IMR-90 (cell line): ENCODE data around the gene IGSF10. TPM values are rescaled to one million over a fixed set of nuclear protein-coding genes. Genes with fewer than 3 reads are reported as not detected.

Source experiments
- ATAC-seq: fragments of 200-7000 bp; cut with Tn5 transposase; 2 replicates; pipeline ENCODE4 v1.9.1; 2020; ENCODE audit warnings: low read depth, mild to moderate bottlenecking, moderate library complexity
- BruUV-seq: library from RNA; stranded (reverse); fragments of 400-500 nt; replicated peaks from 2 replicates; lab custom pipeline; 2021; lab: Mats Ljungman, UMichigan
- CTCF ChIA-PET: fragments of 300-600 bp; formaldehyde crosslinking; extraction: SDS; loops from one replicate; lab custom pipeline; 2021; ENCODE audit warnings: antibody characterized with exemption; lab: Yijun Ruan, JAX
- POLR2A ChIA-PET: fragments of 300-600 bp; sonication (Branson Sonifier 250); formaldehyde crosslinking; loops from one replicate; lab custom pipeline; 2022; ENCODE audit warnings: antibody characterized with exemption; ENCODE audit not compliant: unreplicated experiment; lab: Charles Lee
- DNase-seq: peaks from one replicate; pipeline ENCODE4 v3.0.0; 2013
- H2AFZ ChIP-seq: replicated peaks from 2 replicates; pipeline ENCODE3; 2013; ENCODE audit warnings: low read length, mild to moderate bottlenecking; ENCODE audit not compliant: poor library complexity
- H2AK5ac ChIP-seq: 2 replicates; pipeline ENCODE4 v1.6.1; 2013; ENCODE audit warnings: low read depth, low read length, inconsistent platforms
- H2AK9ac ChIP-seq: replicated peaks from 2 replicates; pipeline ENCODE3; 2013; ENCODE audit warnings: mild to moderate bottlenecking, low read depth, low read length, moderate library complexity; ENCODE audit not compliant: poor library complexity
- H2BK120ac ChIP-seq: 2 replicates; pipeline ENCODE4 v1.6.1; 2013; ENCODE audit warnings: low read depth, low read length, inconsistent platforms
- H2BK15ac ChIP-seq: 3 replicates; pipeline ENCODE4 v1.6.1; 2013; ENCODE audit warnings: low read depth, low read length, inconsistent platforms
- H2BK20ac ChIP-seq: 2 replicates; pipeline ENCODE4 v1.6.1; 2013; ENCODE audit warnings: low read depth, mild to moderate bottlenecking, inconsistent platforms, low read length, moderate library complexity
- H2BK5ac ChIP-seq: 2 replicates; pipeline ENCODE4 v1.6.1; 2013; ENCODE audit warnings: mild to moderate bottlenecking, low read depth, low read length, inconsistent platforms; ENCODE audit not compliant: poor library complexity, severe bottlenecking
- H3K14ac ChIP-seq: replicated peaks from 2 replicates; pipeline ENCODE4 v1.6.1; 2013; ENCODE audit warnings: low read depth, low read length, inconsistent platforms
- H3K18ac ChIP-seq: 2 replicates; pipeline ENCODE4 v1.6.1; 2013; ENCODE audit warnings: low read depth, low read length, control low read depth
- H3K23ac ChIP-seq: 2 replicates; pipeline ENCODE4 v1.6.1; 2013; ENCODE audit warnings: low read depth, low read length, inconsistent platforms
- H3K27ac ChIP-seq: 2 replicates; pipeline ENCODE4 v1.5.1; 2013; ENCODE audit warnings: mild to moderate bottlenecking, control low read depth, low read length; ENCODE audit not compliant: insufficient read depth
- H3K27me3 ChIP-seq: 2 replicates; pipeline ENCODE4 v1.6.1; 2013; ENCODE audit warnings: low read length; ENCODE audit not compliant: control insufficient read depth, insufficient read depth
- H3K36me3 ChIP-seq: 2 replicates; pipeline ENCODE4 v1.6.1; 2013; ENCODE audit warnings: low read length, mixed read lengths; ENCODE audit not compliant: control insufficient read depth, insufficient read depth
- H3K4ac ChIP-seq: 2 replicates; pipeline ENCODE4 v1.6.1; 2013; ENCODE audit warnings: low read depth, low read length, inconsistent platforms
- H3K4me1 ChIP-seq: 2 replicates; pipeline ENCODE4 v1.6.1; 2013; ENCODE audit warnings: low read length, mixed read lengths; ENCODE audit not compliant: control insufficient read depth, insufficient read depth
- H3K4me2 ChIP-seq: 2 replicates; pipeline ENCODE4 v1.6.1; 2013; ENCODE audit warnings: low read depth, mild to moderate bottlenecking, control low read depth, low read length, moderate library complexity
- H3K4me3 ChIP-seq: 2 replicates; pipeline ENCODE4 v1.5.1; 2013; ENCODE audit warnings: low read depth, mild to moderate bottlenecking, control low read depth, low read length, moderate library complexity; ENCODE audit not compliant: insufficient read depth
- H3K56ac ChIP-seq: 2 replicates; pipeline ENCODE4 v1.6.1; 2013; ENCODE audit warnings: low read length, inconsistent platforms; ENCODE audit not compliant: insufficient read depth; ENCODE audit errors: extremely low read depth
- H3K79me1 ChIP-seq, 2 experiments: 2 replicates each; pipeline ENCODE4 v1.6.1; 2013; ENCODE audit warnings: low read length in 2 of 2, inconsistent platforms in 1 of 2, low read depth in 1 of 2
- H3K9ac ChIP-seq: 2 replicates; pipeline ENCODE4 v1.6.1; 2013; ENCODE audit warnings: low read depth, low read length, control low read depth
- H3K9me1 ChIP-seq: 2 replicates; pipeline ENCODE4 v1.6.1; 2013; ENCODE audit warnings: low read length, inconsistent platforms; ENCODE audit not compliant: insufficient read depth
- H3K9me3 ChIP-seq: 2 replicates; pipeline ENCODE4 v1.6.1; 2013; ENCODE audit warnings: low read length; ENCODE audit not compliant: control insufficient read depth, insufficient read depth
- H4K20me1 ChIP-seq: 2 replicates; pipeline ENCODE4 v1.6.1; 2013; ENCODE audit warnings: low read length, inconsistent platforms; ENCODE audit not compliant: insufficient read depth
- H4K5ac ChIP-seq: 2 replicates; pipeline ENCODE4 v1.6.1; 2013; ENCODE audit warnings: mild to moderate bottlenecking, low read depth, low read length, control low read depth
- H4K8ac ChIP-seq, 2 experiments: 2 replicates each; pipeline ENCODE4 v1.6.1; 2013; ENCODE audit warnings: low read depth in 2 of 2, low read length in 2 of 2, control low read depth in 1 of 2, inconsistent platforms in 1 of 2
- H4K91ac ChIP-seq: 2 replicates; pipeline ENCODE4 v1.6.1; 2013; ENCODE audit warnings: low read depth, low read length, inconsistent platforms; ENCODE audit not compliant: insufficient read depth
- CHD1 ChIP-seq: IDR thresholded peaks from 2 replicates; pipeline ENCODE4 v1.6.1; 2012; ENCODE audit warnings: low read depth, low read length, improper control_type of control experiment
- FOS ChIP-seq: fragments of 150-350 bp; IDR thresholded peaks from 2 replicates; pipeline ENCODE4 v1.6.1; 2016; ENCODE audit warnings: low read depth, low read length
- MAFK ChIP-seq: IDR thresholded peaks from 2 replicates; pipeline ENCODE4 v1.6.1; 2012; ENCODE audit warnings: low read depth, low read length, improper control_type of control experiment
- MAZ ChIP-seq: IDR thresholded peaks from 2 replicates; pipeline ENCODE4 v1.6.1; 2012; ENCODE audit warnings: low read depth, mild to moderate bottlenecking, low read length, improper control_type of control experiment, moderate library complexity, borderline replicate concordance
- MXI1 ChIP-seq: IDR thresholded peaks from 2 replicates; pipeline ENCODE4 v1.6.1; 2012; ENCODE audit warnings: low read depth, mild to moderate bottlenecking, low read length, moderate library complexity, borderline replicate concordance
- WGBS, 2 experiments: methylation state at CpG; one replicate each; pipeline versions ENCODE4 v1.1.5 to v1.1.7; 2013; ENCODE audit warnings: missing lambda C conversion rate in 2 of 2; ENCODE audit not compliant: insufficient read length in 1 of 2; ENCODE audit errors: extremely low coverage in 2 of 2; 5-methylcytosine and 5-hydroxymethylcytosine counted together
- dilution Hi-C: fragments of 300-500 bp; cut with HindIII; formaldehyde crosslinking; loops from one replicate; pipeline ENCODE4 v1.14.3; 2018; ENCODE audit warnings: low sequenced_read_pairs; ENCODE audit not compliant: unreplicated experiment
- in situ Hi-C: fragments of 300-500 bp; cut with MboI; formaldehyde crosslinking; loops from 3 replicates; pipeline ENCODE4 v1.14.3; 2019; ENCODE audit warnings: low sequenced_read_pairs, inconsistent platforms, mixed read lengths
- intact Hi-C: fragments of 100-400 bp; cut with micrococcal nuclease; formaldehyde crosslinking; loops from 2 replicates; pipeline ENCODE4 v1.10.0; 2022
- polyA plus RNA-seq, 3 experiments: library from polyadenylated mRNA; depleted of rRNA; stranded (reverse); fragments of >200 nt; gene quantifications; 2 replicates each; pipeline ENCODE4 v1.2.3, GENCODE V29; 2012; ENCODE audit warnings: low replicate concordance in 1 of 3
- total RNA-seq: library from RNA; depleted of rRNA; stranded (reverse); fragments of >200 nt; gene quantifications from 2 replicates; pipeline ENCODE4 v1.2.3, GENCODE V29; 2012
- TF ChIP-seq, protein P1 (sequence below): fragments of 150-350 bp; IDR thresholded peaks from 2 replicates; pipeline ENCODE4 v1.6.1; 2017; ENCODE audit warnings: mild to moderate bottlenecking, antibody characterized with exemption, low read length, low read depth
- TF ChIP-seq, protein P2 (sequence below): fragments of 150-350 bp; IDR thresholded peaks from 2 replicates; pipeline ENCODE4 v1.6.1; 2016; ENCODE audit warnings: low read depth, mild to moderate bottlenecking, low read length, moderate library complexity, borderline replicate concordance

Gene IGSF10
- total and polyA plus RNA-seq, 2 of the 4 experiments (the other 2 are of a cell fraction): under 0.01 to 0.07 TPM

DNA sequence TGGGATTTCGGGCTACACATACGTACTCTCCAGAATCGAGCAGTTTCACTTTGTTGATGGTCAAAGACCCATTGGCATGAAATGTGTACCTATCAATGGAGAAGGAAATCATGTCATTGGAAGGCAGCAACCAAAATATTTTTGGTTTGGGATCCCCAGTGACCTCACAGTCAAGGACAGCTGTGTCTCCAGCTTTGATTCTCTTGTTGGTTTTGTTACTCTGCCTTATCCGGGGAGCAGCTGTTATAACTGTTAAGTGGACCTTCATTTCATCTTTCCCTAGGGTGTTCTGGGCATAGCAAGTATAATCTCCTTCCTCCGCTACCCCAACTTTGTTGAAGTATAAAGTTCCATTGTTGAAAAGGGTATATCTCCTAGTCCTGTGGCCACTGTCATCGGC, 23.0 kb downstream of the IGSF10 start:
- no peak for DNase-seq
- H3K23ac ChIP-seq: no peak overlapping the region
- no peak overlapping the region for H2BK15ac ChIP-seq
- H3K27me3 ChIP-seq: no peaks in the 10 kb centered on the region
- no peak overlapping the region for H3K9ac ChIP-seq
- no peak overlapping the region for H3K56ac ChIP-seq
- no peak overlapping the region for H2BK5ac ChIP-seq
- no peaks in the 10 kb centered on the region for H3K79me1 ChIP-seq
- H2AFZ ChIP-seq: no peak overlapping the region
- intact Hi-C loops (loop anchor here (5.0 to 10.0 kb wide), 2 partner anchors 211 to 273 kb away; no protein-coding TSS in a partner anchor), in situ Hi-C loops (loop anchor here (5.0 to 10.0 kb wide), 4 partner anchors 141 to 474 kb away; no protein-coding TSS in a partner anchor), dilution Hi-C loops (no loop called here)
- H2AK5ac ChIP-seq: no peak overlapping the region
- no peak overlapping the region for H3K18ac ChIP-seq
- H3K4me2 ChIP-seq: no peak overlapping the region
- H2BK20ac ChIP-seq: no peak overlapping the region
- H3K36me3 ChIP-seq: no peaks in the 10 kb centered on the region
- no TSS peak for BruUV-seq
- no peak overlapping the region for H3K4me3 ChIP-seq
- ChIA-PET POLR2A (no interaction called here), CTCF (interaction anchor here (0.7 to 2.6 kb wide), 3 partner anchors 12 to 481 kb away, joined by 3 to 9 read pairs (median 3); no protein-coding TSS in a partner anchor)
- no peaks in the 10 kb centered on the region for H3K9me3 ChIP-seq
- TF ChIP-seq MAFK (no peak), MAZ (no peak), FOS (no peak), CHD1 (no peak), MXI1 (no peak)
- TF ChIP-seq, protein P1, sequence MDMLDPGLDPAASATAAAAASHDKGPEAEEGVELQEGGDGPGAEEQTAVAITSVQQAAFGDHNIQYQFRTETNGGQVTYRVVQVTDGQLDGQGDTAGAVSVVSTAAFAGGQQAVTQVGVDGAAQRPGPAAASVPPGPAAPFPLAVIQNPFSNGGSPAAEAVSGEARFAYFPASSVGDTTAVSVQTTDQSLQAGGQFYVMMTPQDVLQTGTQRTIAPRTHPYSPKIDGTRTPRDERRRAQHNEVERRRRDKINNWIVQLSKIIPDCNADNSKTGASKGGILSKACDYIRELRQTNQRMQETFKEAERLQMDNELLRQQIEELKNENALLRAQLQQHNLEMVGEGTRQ: no peak
- TF ChIP-seq, protein P2, sequence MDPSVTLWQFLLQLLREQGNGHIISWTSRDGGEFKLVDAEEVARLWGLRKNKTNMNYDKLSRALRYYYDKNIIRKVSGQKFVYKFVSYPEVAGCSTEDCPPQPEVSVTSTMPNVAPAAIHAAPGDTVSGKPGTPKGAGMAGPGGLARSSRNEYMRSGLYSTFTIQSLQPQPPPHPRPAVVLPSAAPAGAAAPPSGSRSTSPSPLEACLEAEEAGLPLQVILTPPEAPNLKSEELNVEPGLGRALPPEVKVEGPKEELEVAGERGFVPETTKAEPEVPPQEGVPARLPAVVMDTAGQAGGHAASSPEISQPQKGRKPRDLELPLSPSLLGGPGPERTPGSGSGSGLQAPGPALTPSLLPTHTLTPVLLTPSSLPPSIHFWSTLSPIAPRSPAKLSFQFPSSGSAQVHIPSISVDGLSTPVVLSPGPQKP: no peak
- no peak overlapping the region for H4K8ac ChIP-seq
- peak overlapping the region; percentile 4 for H3K4ac ChIP-seq
- no peaks in the 10 kb centered on the region for H4K20me1 ChIP-seq
- no peak for ATAC-seq
- H4K5ac ChIP-seq: no peak overlapping the region
- no peak overlapping the region for H2AK9ac ChIP-seq
- H4K91ac ChIP-seq: no peak overlapping the region; the same call in 1 of the 2 replicates
- no peak overlapping the region for H3K14ac ChIP-seq
- H3K27ac ChIP-seq: no peak overlapping the region
- 100% methylated on average over 1 of the region's 6 CpGs; no CpG with 5 or more reads in 1 of the 2 experiments for WGBS, 2 experiments
- no peaks in the 10 kb centered on the region; the same call in 1 of the 2 replicates for H3K4me1 ChIP-seq
- no peak overlapping the region for H2BK120ac ChIP-seq
- H3K9me1 ChIP-seq: 0 out of 2 replicates have a peak, but pooled peaks cover 3% of the 10 kb centered on the region
